Fibroblast of mammary gland (primary cell): Measurements from ENCODE around the gene TOR1A.
A peak's percentile ranks its signal among the peaks of the same experiment; 100 is the strongest.

Experiments
- DNase-seq: peaks from one replicate; pipeline ENCODE4 v3.0.0-alpha.2; 2010; ENCODE audit warnings: low read depth
- H3K4me3 ChIP-seq: 2 replicates; pipeline ENCODE4 v1.5.1; 2011; ENCODE audit warnings: low read depth, mild to moderate bottlenecking, low read length, moderate library complexity; ENCODE audit not compliant: control insufficient read depth
- TF ChIP-seq, protein P1 (sequence below): conservative IDR thresholded peaks from 2 replicates; pipeline ENCODE4 v1.5.1; 2011; ENCODE audit warnings: low read depth, low read length, inconsistent platforms; ENCODE audit not compliant: control insufficient read depth, insufficient read depth

Gene TOR1A

GRCh38 chr9:129810788-129811187 is 13.1 kb downstream of the TOR1A start:
- TF ChIP-seq, protein P1, sequence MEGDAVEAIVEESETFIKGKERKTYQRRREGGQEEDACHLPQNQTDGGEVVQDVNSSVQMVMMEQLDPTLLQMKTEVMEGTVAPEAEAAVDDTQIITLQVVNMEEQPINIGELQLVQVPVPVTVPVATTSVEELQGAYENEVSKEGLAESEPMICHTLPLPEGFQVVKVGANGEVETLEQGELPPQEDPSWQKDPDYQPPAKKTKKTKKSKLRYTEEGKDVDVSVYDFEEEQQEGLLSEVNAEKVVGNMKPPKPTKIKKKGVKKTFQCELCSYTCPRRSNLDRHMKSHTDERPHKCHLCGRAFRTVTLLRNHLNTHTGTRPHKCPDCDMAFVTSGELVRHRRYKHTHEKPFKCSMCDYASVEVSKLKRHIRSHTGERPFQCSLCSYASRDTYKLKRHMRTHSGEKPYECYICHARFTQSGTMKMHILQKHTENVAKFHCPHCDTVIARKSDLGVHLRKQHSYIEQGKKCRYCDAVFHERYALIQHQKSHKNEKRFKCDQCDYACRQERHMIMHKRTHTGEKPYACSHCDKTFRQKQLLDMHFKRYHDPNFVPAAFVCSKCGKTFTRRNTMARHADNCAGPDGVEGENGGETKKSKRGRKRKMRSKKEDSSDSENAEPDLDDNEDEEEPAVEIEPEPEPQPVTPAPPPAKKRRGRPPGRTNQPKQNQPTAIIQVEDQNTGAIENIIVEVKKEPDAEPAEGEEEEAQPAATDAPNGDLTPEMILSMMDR, result no peak
- no peak for DNase-seq

DNA sequence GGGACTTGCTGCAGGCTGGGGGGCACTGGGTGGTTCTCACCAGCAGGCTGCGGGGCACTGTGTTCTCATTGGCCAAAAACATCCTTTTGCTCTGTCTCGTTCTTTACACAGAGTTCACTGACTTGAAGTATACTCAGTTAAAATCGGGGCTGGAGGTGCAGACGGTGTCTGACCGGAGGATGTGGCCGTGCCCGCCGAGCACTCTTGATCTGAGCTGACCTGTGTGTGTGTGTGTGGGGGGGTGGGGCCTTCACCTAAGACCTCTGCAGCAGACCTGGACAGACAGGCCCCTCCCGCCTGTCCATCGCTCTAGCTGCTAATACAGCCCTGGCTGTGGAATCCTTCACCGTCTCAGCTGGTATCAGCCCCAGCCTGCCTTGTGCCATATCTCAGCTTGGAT is 13.8 kb downstream of the TOR1A start:
- no peak overlapping the region for H3K4me3 ChIP-seq
- TF ChIP-seq, protein P1, result no peak
- DNase-seq, result no peak

More at GRCh38 chr9:129810788-129811187, 13.1 kb downstream of the TOR1A start:
- no peak overlapping the region for H3K4me3 ChIP-seq

GRCh38 chr9:129809346-129809745 is 14.6 kb downstream of the TOR1A start:
- DNase-seq, result no peak
- no peak overlapping the region for H3K4me3 ChIP-seq
- TF ChIP-seq, protein P1, result no peak

DNA sequence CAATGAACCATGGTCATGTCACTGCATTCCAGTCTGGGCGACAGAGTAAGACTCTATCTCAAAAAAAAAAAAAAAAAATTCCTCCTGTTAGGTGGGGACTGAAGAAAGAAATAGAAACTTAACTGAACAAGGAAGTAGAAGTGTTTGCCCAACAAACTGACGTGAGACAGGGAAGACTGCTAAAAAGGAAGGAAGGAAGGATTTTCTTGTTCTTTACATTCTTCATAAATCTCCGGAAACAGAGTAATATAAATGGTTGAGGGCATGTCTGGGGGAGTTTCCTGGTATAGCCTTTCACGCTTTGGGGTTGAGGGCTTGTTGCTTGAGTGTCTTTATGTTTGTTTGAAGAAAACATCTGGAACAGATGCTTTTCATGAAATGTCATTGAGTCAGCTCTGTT is 17.9 kb downstream of the TOR1A start:
- TF ChIP-seq, protein P1, result no peak
- no peak for DNase-seq
- no peak overlapping the region for H3K4me3 ChIP-seq

GRCh38 chr9:129803676-129804060 is 20.3 kb downstream of the TOR1A start:
- no peak for DNase-seq
- peak overlapping the region; percentile 73 for H3K4me3 ChIP-seq
- TF ChIP-seq, protein P1, result no peak

- TF ChIP-seq, protein P1, result no peak
- peak within 1 kb of the TSS; percentile 73 for H3K4me3 ChIP-seq
- DNase-seq, result peak; percentile 91
Measured at GRCh38 chr9:129802833-129803675, 20.9 kb downstream of the TOR1A start, which contains the start of gene TOR1B. TSS of gene TOR1B (plus strand) at chr9:129803184. CDS start at chr9:129803213, 29 bp downstream.
